ENCODE measurements around the gene MYZAP.
A peak's percentile ranks its signal among the peaks of the same experiment; 100 is the strongest.

The MYZAP gene

DNA sequence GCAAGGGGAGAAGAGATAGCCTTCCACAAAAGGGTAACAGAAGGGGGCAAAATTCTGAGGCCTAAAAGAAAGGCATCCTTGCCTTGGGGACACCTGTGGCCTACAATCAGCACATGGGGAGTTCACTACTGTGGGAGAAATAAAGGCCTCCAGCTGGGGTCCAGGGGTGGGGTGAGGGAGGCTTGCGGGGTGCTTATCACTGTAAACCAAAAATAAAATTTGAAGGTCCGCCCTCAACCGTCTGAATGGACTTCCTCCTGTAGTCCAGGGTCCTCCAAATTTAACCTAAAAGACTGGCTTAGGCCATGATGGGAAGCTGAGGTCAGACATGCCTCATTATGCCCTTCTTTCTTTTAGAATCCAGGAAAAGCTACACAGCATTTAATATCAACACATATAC, 112.7 kb downstream of the MYZAP start:
- TF ChIP-seq ZNF70 (CRISPR knock-in tag; IDR thresholded peaks at IDR 0.05) (no peak), ZNF8 (CRISPR knock-in tag; IDR thresholded peaks at IDR 0.05) (no peak), BACH2 (CRISPR knock-in tag; IDR thresholded peaks at IDR 0.05; ENCODE audit: borderline replicate concordance) (no peak), TCF4 (CRISPR knock-in tag; IDR thresholded peaks at IDR 0.05; ENCODE audit: borderline replicate concordance) (no peak), ISL1 (CRISPR knock-in tag; IDR thresholded peaks at IDR 0.05) (no peak), ZFP30 (CRISPR knock-in tag; IDR thresholded peaks at IDR 0.05) (no peak), CSDC2 (CRISPR knock-in tag; IDR thresholded peaks at IDR 0.05) (no peak), RARB (CRISPR knock-in tag; IDR thresholded peaks at IDR 0.05) (no peak), PPARA (CRISPR knock-in tag; IDR thresholded peaks at IDR 0.05; ENCODE audit: borderline replicate concordance) (no peak)
- TF ChIP-seq, protein P1, sequence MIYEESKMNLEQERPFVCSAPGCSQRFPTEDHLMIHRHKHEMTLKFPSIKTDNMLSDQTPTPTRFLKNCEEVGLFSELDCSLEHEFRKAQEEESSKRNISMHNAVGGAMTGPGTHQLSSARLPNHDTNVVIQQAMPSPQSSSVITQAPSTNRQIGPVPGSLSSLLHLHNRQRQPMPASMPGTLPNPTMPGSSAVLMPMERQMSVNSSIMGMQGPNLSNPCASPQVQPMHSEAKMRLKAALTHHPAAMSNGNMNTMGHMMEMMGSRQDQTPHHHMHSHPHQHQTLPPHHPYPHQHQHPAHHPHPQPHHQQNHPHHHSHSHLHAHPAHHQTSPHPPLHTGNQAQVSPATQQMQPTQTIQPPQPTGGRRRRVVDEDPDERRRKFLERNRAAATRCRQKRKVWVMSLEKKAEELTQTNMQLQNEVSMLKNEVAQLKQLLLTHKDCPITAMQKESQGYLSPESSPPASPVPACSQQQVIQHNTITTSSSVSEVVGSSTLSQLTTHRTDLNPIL (CRISPR knock-in tag; IDR thresholded peaks at IDR 0.05; ENCODE audit: low read depth): no peak
- TF ChIP-seq, protein P2, sequence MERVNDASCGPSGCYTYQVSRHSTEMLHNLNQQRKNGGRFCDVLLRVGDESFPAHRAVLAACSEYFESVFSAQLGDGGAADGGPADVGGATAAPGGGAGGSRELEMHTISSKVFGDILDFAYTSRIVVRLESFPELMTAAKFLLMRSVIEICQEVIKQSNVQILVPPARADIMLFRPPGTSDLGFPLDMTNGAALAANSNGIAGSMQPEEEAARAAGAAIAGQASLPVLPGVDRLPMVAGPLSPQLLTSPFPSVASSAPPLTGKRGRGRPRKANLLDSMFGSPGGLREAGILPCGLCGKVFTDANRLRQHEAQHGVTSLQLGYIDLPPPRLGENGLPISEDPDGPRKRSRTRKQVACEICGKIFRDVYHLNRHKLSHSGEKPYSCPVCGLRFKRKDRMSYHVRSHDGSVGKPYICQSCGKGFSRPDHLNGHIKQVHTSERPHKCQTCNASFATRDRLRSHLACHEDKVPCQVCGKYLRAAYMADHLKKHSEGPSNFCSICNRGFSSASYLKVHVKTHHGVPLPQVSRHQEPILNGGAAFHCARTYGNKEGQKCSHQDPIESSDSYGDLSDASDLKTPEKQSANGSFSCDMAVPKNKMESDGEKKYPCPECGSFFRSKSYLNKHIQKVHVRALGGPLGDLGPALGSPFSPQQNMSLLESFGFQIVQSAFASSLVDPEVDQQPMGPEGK (CRISPR knock-in tag; IDR thresholded peaks at IDR 0.05; ENCODE audit: borderline replicate concordance): no peak
- TF ChIP-seq, protein P3, sequence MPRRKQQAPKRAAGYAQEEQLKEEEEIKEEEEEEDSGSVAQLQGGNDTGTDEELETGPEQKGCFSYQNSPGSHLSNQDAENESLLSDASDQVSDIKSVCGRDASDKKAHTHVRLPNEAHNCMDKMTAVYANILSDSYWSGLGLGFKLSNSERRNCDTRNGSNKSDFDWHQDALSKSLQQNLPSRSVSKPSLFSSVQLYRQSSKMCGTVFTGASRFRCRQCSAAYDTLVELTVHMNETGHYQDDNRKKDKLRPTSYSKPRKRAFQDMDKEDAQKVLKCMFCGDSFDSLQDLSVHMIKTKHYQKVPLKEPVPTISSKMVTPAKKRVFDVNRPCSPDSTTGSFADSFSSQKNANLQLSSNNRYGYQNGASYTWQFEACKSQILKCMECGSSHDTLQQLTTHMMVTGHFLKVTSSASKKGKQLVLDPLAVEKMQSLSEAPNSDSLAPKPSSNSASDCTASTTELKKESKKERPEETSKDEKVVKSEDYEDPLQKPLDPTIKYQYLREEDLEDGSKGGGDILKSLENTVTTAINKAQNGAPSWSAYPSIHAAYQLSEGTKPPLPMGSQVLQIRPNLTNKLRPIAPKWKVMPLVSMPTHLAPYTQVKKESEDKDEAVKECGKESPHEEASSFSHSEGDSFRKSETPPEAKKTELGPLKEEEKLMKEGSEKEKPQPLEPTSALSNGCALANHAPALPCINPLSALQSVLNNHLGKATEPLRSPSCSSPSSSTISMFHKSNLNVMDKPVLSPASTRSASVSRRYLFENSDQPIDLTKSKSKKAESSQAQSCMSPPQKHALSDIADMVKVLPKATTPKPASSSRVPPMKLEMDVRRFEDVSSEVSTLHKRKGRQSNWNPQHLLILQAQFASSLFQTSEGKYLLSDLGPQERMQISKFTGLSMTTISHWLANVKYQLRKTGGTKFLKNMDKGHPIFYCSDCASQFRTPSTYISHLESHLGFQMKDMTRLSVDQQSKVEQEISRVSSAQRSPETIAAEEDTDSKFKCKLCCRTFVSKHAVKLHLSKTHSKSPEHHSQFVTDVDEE (CRISPR knock-in tag; IDR thresholded peaks at IDR 0.05): no peak
- no peak for ATAC-seq

DNA sequence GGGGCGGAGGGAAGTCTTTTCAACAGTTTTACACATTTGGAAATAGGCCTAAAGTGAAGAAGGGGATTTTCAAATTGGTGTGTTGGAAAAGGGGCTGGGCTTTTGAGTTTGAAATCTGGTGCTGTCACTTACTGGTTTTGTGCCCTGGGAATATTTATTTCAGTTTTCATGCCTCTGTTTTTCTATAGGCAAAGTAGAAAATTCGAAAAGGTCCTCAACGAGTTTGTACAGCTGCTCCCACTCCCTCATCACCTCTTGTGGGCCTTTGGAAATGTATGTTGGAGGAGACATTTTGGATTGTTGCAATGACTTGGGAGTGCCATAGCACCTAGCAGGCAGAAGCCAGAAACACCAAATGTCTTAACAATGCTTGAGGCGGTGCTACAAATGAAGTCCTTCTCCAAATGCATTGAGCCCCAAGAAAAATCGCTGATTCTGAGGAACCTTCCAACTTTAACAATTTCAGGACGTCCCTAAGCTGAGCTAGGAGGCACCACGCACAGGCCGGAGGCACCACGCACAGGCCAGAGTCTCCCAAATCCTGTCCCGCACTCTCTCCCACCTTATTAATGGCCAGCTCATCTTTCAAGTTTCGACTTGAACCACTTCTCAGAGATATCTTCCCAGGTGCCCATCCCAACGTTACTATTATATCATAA, 114.2 kb downstream of the MYZAP start:
- no peak for ATAC-seq
- TF ChIP-seq BACH2 (CRISPR knock-in tag; IDR thresholded peaks at IDR 0.05; ENCODE audit: borderline replicate concordance) (no peak), ZNF8 (CRISPR knock-in tag; IDR thresholded peaks at IDR 0.05) (no peak), ESRRG (CRISPR knock-in tag; IDR thresholded peaks at IDR 0.05) (no peak), OSR1 (CRISPR knock-in tag; IDR thresholded peaks at IDR 0.05) (no peak), SNAI2 (CRISPR knock-in tag; IDR thresholded peaks at IDR 0.05) (no peak)
- TF ChIP-seq, protein P4, sequence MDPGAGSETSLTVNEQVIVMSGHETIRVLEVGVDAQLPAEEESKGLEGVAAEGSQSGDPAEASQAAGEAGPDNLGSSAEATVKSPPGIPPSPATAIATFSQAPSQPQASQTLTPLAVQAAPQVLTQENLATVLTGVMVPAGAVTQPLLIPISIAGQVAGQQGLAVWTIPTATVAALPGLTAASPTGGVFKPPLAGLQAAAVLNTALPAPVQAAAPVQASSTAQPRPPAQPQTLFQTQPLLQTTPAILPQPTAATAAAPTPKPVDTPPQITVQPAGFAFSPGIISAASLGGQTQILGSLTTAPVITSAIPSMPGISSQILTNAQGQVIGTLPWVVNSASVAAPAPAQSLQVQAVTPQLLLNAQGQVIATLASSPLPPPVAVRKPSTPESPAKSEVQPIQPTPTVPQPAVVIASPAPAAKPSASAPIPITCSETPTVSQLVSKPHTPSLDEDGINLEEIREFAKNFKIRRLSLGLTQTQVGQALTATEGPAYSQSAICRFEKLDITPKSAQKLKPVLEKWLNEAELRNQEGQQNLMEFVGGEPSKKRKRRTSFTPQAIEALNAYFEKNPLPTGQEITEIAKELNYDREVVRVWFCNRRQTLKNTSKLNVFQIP (CRISPR knock-in tag; IDR thresholded peaks at IDR 0.05; ENCODE audit: borderline replicate concordance, low read depth): no peak
- TF ChIP-seq, protein P3 (CRISPR knock-in tag; IDR thresholded peaks at IDR 0.05): no peak

DNA sequence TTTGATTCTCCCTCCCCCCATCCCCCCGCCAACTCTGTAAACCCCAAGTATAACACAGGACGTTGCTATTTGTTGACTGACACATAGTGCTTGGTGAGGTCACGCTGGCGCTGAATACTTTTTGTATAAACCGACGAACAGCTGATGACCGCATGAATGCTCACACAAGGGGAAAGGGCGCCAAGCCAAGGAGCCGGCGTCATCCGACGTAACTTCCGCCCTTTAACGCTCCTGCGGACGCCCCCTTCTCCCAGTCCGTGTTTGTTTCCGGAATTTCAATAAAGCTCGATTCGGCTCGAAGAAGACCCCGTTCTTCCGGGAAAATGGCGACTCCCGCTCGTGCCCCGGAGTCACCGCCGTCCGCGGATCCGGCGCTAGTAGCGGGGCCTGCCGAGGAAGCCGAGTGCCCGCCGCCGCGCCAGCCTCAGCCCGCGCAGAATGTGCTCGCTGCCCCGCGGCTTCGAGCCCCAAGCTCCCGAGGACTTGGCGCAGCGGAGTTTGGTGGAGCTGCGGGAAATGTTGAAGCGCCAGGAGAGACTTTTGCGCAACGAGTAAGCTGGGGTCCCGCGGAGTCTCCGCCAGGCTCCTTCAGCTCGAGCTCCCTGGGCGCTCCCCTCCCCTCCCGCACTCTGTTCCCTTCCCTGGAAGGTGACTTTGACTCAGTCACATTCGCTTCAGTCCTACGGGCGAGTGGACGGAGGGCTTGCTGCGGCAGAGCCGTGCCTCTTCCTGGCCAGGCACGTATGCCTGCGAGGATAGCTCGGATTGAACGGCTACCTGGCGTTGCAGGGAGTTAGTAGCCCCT, 114.9 kb downstream of the MYZAP start, which contains the start of gene POLR2M:
TSS of gene POLR2M (plus strand) at position 310 of the 805 bp plus-strand sequence. CDS start at position 439, 129 bp downstream.
- TF ChIP-seq ZFP30 (CRISPR knock-in tag; IDR thresholded peaks at IDR 0.05): 0 out of 2 replicates have a peak, but pooled peaks have one; percentile 2
- TF ChIP-seq, protein P1 (CRISPR knock-in tag; IDR thresholded peaks at IDR 0.05; ENCODE audit: low read depth): no peak
- peak; percentile 94 for ATAC-seq

All from SK-N-SH treated with all-trans-retinoic acid at 6 μM for 48 hours (cell line).